H1 (cell line): ENCODE measurements around the gene TAB3. TPM values are rescaled to one million over a fixed set of nuclear protein-coding genes. Genes with fewer than 3 reads are reported as not detected.

Experiments
- KDM1A ChIP-seq: fragments of 200-600, 300-600 bp; sonication (generic); IDR thresholded peaks from 2 replicates; pipeline ENCODE4 v1.7.1; 2016; ENCODE audit warnings: mild to moderate bottlenecking, low read length, borderline replicate concordance
- polyA plus RNA-seq, 7 experiments: library from polyadenylated mRNA; depleted of rRNA in 3 of 7; stranded (reverse) in 5 of 7; unstranded in 2 of 7; fragments of >200 nt in 5 of 7; fragments of 200-250 nt in 2 of 7; gene quantifications; 1 replicate in 5 of 7; 2 replicates in 1 of 7; 4 replicates in 1 of 7; pipeline versions ENCODE4 v1.2.1 to v1.2.3, GENCODE V29; 2011 to 2013; ENCODE audit warnings: missing spikeins in 2 of 7, mixed read lengths in 2 of 7
- total RNA-seq: library from RNA; stranded (reverse); fragmentation: NEBNext Ultra II Directional; extraction: Animal tissue kit (Norgen Biotek cat#: 25700); gene quantifications from 2 replicates; pipeline ENCODE4 v1.2.1, GENCODE V29; 2021

TAB3 gene
- total and polyA plus RNA-seq, 2 of the 8 experiments (the other 6 are each of a cell fraction or from before 2014, with no cell fraction given), result 12.7 to 12.9 TPM

- TF ChIP-seq KDM1A, result no peak
- TF ChIP-seq, all 59 proteins: peak for 3
These were observed 418 bp downstream of the TAB3 start (continued) for GRCh38 chrX:30888526-30889146.
